ENCODE measurements around the gene OR2AT4.

Gene OR2AT4

GRCh38 chr11:75087319-75088305 lies 9.1 kb downstream of the OR2AT4 start:
- no peak for TF ChIP-seq CTCF (IDR thresholded peaks at IDR 0.05; ENCODE audit: low read depth, low read length)
- no peak for DNase-seq (ENCODE audit: extremely low read depth, low read depth)

DNA sequence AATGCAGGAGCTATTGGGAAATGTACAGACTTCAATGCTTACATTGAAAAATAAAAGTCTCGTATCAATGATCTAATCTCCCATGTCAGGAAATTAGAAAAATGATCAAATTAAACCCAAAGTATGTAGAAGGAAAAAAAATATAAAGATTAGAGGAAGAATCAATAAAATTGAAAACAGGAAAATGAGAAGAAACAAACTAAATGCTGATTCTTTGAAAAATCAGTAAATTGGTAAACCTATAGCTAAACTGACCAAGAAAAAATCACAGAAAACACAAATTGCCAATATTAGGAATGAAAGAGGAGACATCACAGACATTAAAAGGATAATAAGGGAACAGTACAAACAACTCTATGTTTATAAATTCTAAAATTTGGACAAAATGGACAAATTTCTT lies 11.8 kb downstream of the OR2AT4 start:
- no peak for DNase-seq (ENCODE audit: extremely low read depth, low read depth)
- no peak for TF ChIP-seq CTCF (IDR thresholded peaks at IDR 0.05; ENCODE audit: low read depth, low read length)

GRCh38 chr11:75083217-75083605 lies 13.5 kb downstream of the OR2AT4 start:
- TF ChIP-seq CTCF (IDR thresholded peaks at IDR 0.05; ENCODE audit: low read depth, low read length) = no peak
- DNase-seq (ENCODE audit: extremely low read depth, low read depth) = no peak

GRCh38 chr11:75082601-75083216 lies 14.0 kb downstream of the OR2AT4 start:
- no peak for DNase-seq (ENCODE audit: extremely low read depth, low read depth)
- TF ChIP-seq CTCF (IDR thresholded peaks at IDR 0.05; ENCODE audit: low read depth, low read length) = no peak

DNA sequence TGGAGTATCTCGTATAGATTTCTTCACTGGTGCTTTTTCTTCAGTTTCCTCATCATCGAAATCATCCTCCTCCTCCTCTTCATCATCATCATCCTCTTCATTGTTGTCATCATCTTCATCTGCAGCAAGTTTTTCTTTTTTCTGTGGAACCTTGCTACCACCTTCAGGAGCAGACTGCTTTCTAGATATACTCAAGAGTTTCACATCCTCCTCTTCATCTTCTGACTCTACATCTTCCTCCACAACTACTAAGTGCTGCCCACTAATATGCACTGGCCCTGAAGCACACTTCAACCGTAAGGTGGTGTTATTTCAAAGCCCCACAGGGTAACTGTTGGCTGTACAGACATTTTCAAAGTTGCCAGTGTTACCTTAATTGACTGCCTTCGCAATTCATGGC lies 17.1 kb downstream of the OR2AT4 start:
- no peak for TF ChIP-seq CTCF (IDR thresholded peaks at IDR 0.05; ENCODE audit: low read depth, low read length)
- DNase-seq (ENCODE audit: extremely low read depth, low read depth) = no peak

DNA sequence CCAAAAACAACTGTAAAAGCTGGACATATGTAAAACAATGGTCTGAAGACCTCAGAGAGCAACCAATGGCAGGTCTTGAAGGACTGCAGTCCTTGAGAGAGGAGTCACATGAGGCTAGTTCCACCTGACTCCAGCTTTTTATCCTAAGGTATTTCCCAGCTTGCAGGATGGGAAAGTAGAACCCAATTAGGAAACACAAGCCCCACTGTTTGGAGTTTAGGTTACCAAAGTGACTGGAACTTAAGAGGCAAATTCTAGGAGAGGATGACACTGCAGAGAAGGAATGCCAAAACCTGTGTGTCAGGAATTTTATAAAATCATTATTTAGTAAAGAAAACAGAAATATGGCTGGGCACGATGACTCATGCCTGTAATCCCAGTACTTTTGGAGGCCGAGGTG lies 18.4 kb downstream of the OR2AT4 start:
- TF ChIP-seq CTCF (IDR thresholded peaks at IDR 0.05; ENCODE audit: low read depth, low read length) = no peak
- DNase-seq (ENCODE audit: extremely low read depth, low read depth) = no peak

DNA sequence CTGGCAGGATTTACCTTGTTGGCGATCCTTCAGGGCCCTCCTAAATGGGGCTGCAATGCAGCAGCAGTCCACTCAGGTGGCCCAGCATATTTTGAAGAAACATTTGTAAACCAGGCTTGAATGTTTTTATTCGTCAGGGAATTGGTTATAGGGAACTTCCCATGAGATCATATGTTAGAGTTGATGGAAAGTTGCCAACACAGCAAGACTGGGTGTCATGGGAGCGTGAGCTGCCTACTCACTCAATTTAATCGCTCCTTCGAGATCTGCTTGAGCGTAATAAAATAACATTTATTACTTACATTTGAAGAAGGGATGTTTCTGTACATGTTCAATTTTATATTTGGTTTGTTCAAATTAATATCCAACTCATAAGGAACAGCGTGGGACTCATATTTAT lies 19.4 kb downstream of the OR2AT4 start:
- DNase-seq (ENCODE audit: extremely low read depth, low read depth) = no peak
- no peak for TF ChIP-seq CTCF (IDR thresholded peaks at IDR 0.05; ENCODE audit: low read depth, low read length)
